Stimulated activated CD4-positive, alpha-beta T cell treated with anti-CD3 and anti-CD28 coated beads, Interleukin-15, amount 100 ng/mL, for 48 hours (primary cell): ENCODE measurements around the gene OCIAD1.
"Not testable (repeated sequence)": the region's sequence is repeated elsewhere in the genome, so short reads cannot be mapped to it uniquely, and the experiment has no call there.

Experiments
- DNase-seq, 2 donors: peaks; one replicate each; pipeline ENCODE4 v3.0.0-alpha.2; 2020; ENCODE audit warnings: low read depth in 2 of 2

The OCIAD1 gene

GRCh38 chr4:48816971-48817370 is 13.9 kb upstream of the OCIAD1 start:
- DNase-seq: no peak

GRCh38 chr4:48821431-48821830 is 9.5 kb upstream of the OCIAD1 start:
- DNase-seq: not testable (repeated sequence)

- no peak for DNase-seq
These were observed 3.3 kb upstream of the OCIAD1 start for GRCh38 chr4:48827622-48828021.

GRCh38 chr4:48831532-48832030 is 693 bp downstream of the OCIAD1 start:
- DNase-seq: no peak

GRCh38 chr4:48832571-48832970 is 1.7 kb downstream of the OCIAD1 start:
- no peak for DNase-seq

GRCh38 chr4:48836658-48837057 is 5.8 kb downstream of the OCIAD1 start:
- DNase-seq: no peak

- no peak for DNase-seq
These were observed 10.3 kb downstream of the OCIAD1 start for GRCh38 chr4:48841045-48841827.

GRCh38 chr4:48844843-48845242 is 14.0 kb downstream of the OCIAD1 start:
- no peak for DNase-seq

- not testable (repeated sequence) for DNase-seq
These were observed 17.9 kb downstream of the OCIAD1 start for GRCh38 chr4:48848799-48849198.

- DNase-seq: no peak
These were observed 20.8 kb downstream of the OCIAD1 start for GRCh38 chr4:48851651-48852050.

- no peak for DNase-seq
These were observed 22.9 kb downstream of the OCIAD1 start for GRCh38 chr4:48853604-48854394.

- DNase-seq: no peak
These were observed 23.5 kb downstream of the OCIAD1 start for GRCh38 chr4:48854395-48854683.

GRCh38 chr4:48854982-48855381 is 24.1 kb downstream of the OCIAD1 start:
- DNase-seq: no peak

- DNase-seq: no peak
These were observed 27.2 kb downstream of the OCIAD1 start for GRCh38 chr4:48858130-48858529.

GRCh38 chr4:48862038-48862437 is 31.1 kb downstream of the OCIAD1 start:
- DNase-seq: no peak

- DNase-seq: no peak
These were observed 31.8 kb downstream of the OCIAD1 start for GRCh38 chr4:48862661-48863060.

GRCh38 chr4:48863728-48864127 is 32.8 kb downstream of the OCIAD1 start:
- no peak for DNase-seq

- not testable (repeated sequence) for DNase-seq
These were observed 33.8 kb downstream of the OCIAD1 start for GRCh38 chr4:48864696-48865095.

GRCh38 chr4:48877827-48878535 is 47.1 kb downstream of the OCIAD1 start:
- DNase-seq: no peak

- DNase-seq: no peak
These were observed 48.9 kb downstream of the OCIAD1 start for GRCh38 chr4:48879561-48880442.

GRCh38 chr4:48881646-48882045 is 50.8 kb downstream of the OCIAD1 start:
- not testable (repeated sequence) for DNase-seq
